Measurements from ENCODE around the gene ZNF425.

- TF ChIP-seq, protein P1, sequence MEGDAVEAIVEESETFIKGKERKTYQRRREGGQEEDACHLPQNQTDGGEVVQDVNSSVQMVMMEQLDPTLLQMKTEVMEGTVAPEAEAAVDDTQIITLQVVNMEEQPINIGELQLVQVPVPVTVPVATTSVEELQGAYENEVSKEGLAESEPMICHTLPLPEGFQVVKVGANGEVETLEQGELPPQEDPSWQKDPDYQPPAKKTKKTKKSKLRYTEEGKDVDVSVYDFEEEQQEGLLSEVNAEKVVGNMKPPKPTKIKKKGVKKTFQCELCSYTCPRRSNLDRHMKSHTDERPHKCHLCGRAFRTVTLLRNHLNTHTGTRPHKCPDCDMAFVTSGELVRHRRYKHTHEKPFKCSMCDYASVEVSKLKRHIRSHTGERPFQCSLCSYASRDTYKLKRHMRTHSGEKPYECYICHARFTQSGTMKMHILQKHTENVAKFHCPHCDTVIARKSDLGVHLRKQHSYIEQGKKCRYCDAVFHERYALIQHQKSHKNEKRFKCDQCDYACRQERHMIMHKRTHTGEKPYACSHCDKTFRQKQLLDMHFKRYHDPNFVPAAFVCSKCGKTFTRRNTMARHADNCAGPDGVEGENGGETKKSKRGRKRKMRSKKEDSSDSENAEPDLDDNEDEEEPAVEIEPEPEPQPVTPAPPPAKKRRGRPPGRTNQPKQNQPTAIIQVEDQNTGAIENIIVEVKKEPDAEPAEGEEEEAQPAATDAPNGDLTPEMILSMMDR (IDR thresholded peaks at IDR 0.05): no peak
- no peak for TF ChIP-seq POLR2A (IDR thresholded peaks at IDR 0.05)
Measured at GRCh38 chr7:149126662-149127266, 640 bp upstream of the ZNF425 start.
